ENCODE results near the gene MYO7A. TPM values are rescaled to one million over a fixed set of nuclear protein-coding genes. Genes with fewer than 3 reads are reported as not detected.
A peak's percentile ranks its signal among the peaks of the same experiment; 100 is the strongest.

Gene MYO7A
- total and polyA plus RNA-seq, 2 of the 8 experiments (the other 6 are each of a cell fraction or from before 2014, with no cell fraction given): 1.5 to 1.9 TPM

GRCh38 chr11:77144196-77144856, 16.3 kb downstream of the MYO7A start:
- no peak overlapping the region for H2BK120ac ChIP-seq (replicated peaks; ENCODE audit: low read depth, low read length)
- DNase-seq (ENCODE audit: low read depth in 1 of 2, low spot score in 2 of 2) (no peak), FAIRE-seq (no peak)
- H4K91ac ChIP-seq (replicated peaks; ENCODE audit: insufficient read length, low read length): peak overlapping the region; percentile 44
- H4K8ac ChIP-seq (ENCODE audit: extremely low read depth, insufficient read depth, low read length): no peak overlapping the region
- CTCF ChIA-PET (ENCODE audit: partially characterized antibody): interaction anchor here (1.1 to 16.2 kb wide), 6 partner anchors 11 to 54 kb away, joined by 3 to 104 read pairs (median 20); partner anchors contain the start of gene MYO7A
- no peak overlapping the region for H3K23ac ChIP-seq (ENCODE audit: insufficient read length)
- 0 out of 2 replicates have a peak overlapping the region, but pooled peaks have one; percentile 75 for H2BK12ac ChIP-seq (ENCODE audit: low read depth, low read length)
- no peaks in the 10 kb centered on the region for H3K79me2 ChIP-seq (ENCODE audit: control insufficient read depth in 1 of 2, insufficient read depth in 2 of 2, low read length in 2 of 2)
- no peak overlapping the region for H3K4me2 ChIP-seq (ENCODE audit: insufficient read depth in 1 of 2, low read depth in 2 of 2, low read length in 2 of 2)
- no peak overlapping the region for H3K4me3 ChIP-seq (ENCODE audit: extremely low read depth in 1 of 4, insufficient read depth in 2 of 4, low read depth in 3 of 4, low read length in 4 of 4)
- peaks cover 0 to 15% (median 7%) of the 10 kb centered on the region in 4 experiments for H3K4me1 ChIP-seq (replicated peaks in 1 of 4; ENCODE audit: control insufficient read depth in 3 of 4, insufficient read depth in 4 of 4, low read length in 3 of 4)
- H4K20me1 ChIP-seq (replicated peaks in 1 of 2; ENCODE audit: control insufficient read depth in 1 of 2, insufficient read depth in 2 of 2, low read length in 2 of 2): no peaks in the 10 kb centered on the region
- no peak overlapping the region for H4K5ac ChIP-seq (ENCODE audit: insufficient read length, low read depth, low read length)
- peaks cover 0 to 2% (median 0%) of the 10 kb centered on the region in 4 experiments; a peak in 2 of 7 replicates for H3K27me3 ChIP-seq (replicated peaks in 1 of 4; ENCODE audit: control insufficient read depth in 3 of 4, extremely low read depth in 1 of 4, insufficient read depth in 3 of 4, low read length in 3 of 4)
- no peak overlapping the region for H3K9ac ChIP-seq (replicated peaks in 1 of 4; ENCODE audit: extremely low read depth in 1 of 4, low read depth in 3 of 4, low read length in 3 of 4)
- no peaks in the 10 kb centered on the region for H3K79me1 ChIP-seq (ENCODE audit: low read depth, low read length)
- H3K56ac ChIP-seq (replicated peaks; ENCODE audit: insufficient read length, low read depth, low read length): no peak overlapping the region
- no peak overlapping the region for H2BK20ac ChIP-seq (ENCODE audit: low read length)
- no peak overlapping the region for H2AFZ ChIP-seq (ENCODE audit: low read length)
- no peak overlapping the region for H2AK5ac ChIP-seq (ENCODE audit: low read depth, low read length)
- no peak overlapping the region for H3K18ac ChIP-seq (ENCODE audit: extremely low read depth, low read length)
- WGBS, 2 experiments (ENCODE audit: extremely low coverage in 1 of 2, insufficient coverage in 1 of 2, insufficient read length in 1 of 2, insufficient replicate concordance in 2 of 2, low coverage in 1 of 2, low lambda C conversion rate in 2 of 2, missing lambda C conversion rate in 1 of 2): 87% methylated on average over 8 of the region's 9 CpGs; no CpG with 5 or more reads in 1 of the 2 experiments
- POLR2A ChIA-PET (ENCODE audit: partially characterized antibody): interaction anchor here (1.0 to 2.0 kb wide), 2 partner anchors 17 to 30 kb away, joined by 3 to 8 read pairs; no protein-coding TSS in a partner anchor
- no peak overlapping the region for H2BK15ac ChIP-seq (ENCODE audit: low read length)
- no peaks in the 10 kb centered on the region for H3K36me3 ChIP-seq (ENCODE audit: control insufficient read depth in 2 of 4, insufficient read depth in 4 of 4, low read length in 3 of 4)
- no peaks in the 10 kb centered on the region for H3K9me3 ChIP-seq (ENCODE audit: insufficient read depth in 2 of 2, low read depth in 1 of 2, low read length in 1 of 2)
- 0 out of 2 replicates have a peak overlapping the region, but pooled peaks have one; percentile 8 for H2BK5ac ChIP-seq (ENCODE audit: low read depth, low read length)
- H3K14ac ChIP-seq (ENCODE audit: insufficient read length): no peak overlapping the region
- no peak overlapping the region for H3K4ac ChIP-seq (replicated peaks; ENCODE audit: insufficient read length, low read depth, low read length)
- peaks cover 7% of the 10 kb centered on the region; the same call in 1 of the 2 replicates for H3K23me2 ChIP-seq (ENCODE audit: low read depth, low read length)
- TF ChIP-seq BRCA1 (IDR thresholded peaks at IDR 0.05; ENCODE audit: low read depth, low read length) (no peak), GABPA (IDR thresholded peaks at IDR 0.05; ENCODE audit: borderline replicate concordance, insufficient read depth, low read length) (no peak), YY1 (IDR thresholded peaks at IDR 0.05; ENCODE audit: low read depth, low read length) (no peak), CBX8 (IDR thresholded peaks at IDR 0.05; ENCODE audit: borderline replicate concordance, low read depth, low read length) (no peak), HDAC6 (IDR thresholded peaks at IDR 0.05; ENCODE audit: low read depth, low read length) (no peak)
- no peak overlapping the region for H3K27ac ChIP-seq (ENCODE audit: low read depth, low read length)
